GM23338 (cell line): ENCODE measurements around the gene TSPYL4. TPM values are rescaled to one million over a fixed set of nuclear protein-coding genes. Genes with fewer than 3 reads are reported as not detected.

Source experiments
- ATAC-seq: fragments of 200-7000 bp; cut with Tn5 transposase; 3 replicates; pipeline ENCODE4 v1.9.1; 2020
- DNase-seq: peaks from one replicate; pipeline ENCODE4 v3.0.0-alpha.2; 2015; ENCODE audit warnings: low spot score
- H2AFZ ChIP-seq: fragments of 200-600 bp; sonication (generic); 2 replicates; pipeline ENCODE4 v1.8.0; 2016; ENCODE audit warnings: antibody characterized with exemption, mild to moderate bottlenecking, moderate library complexity
- H3F3A ChIP-seq: fragments of 200-600 bp; sonication (generic); replicated peaks from 2 replicates; pipeline ENCODE4 v1.8.0; 2017; ENCODE audit warnings: antibody characterized with exemption, mixed run types, low read depth
- H3K27ac ChIP-seq: fragments of 200-600 bp; sonication (generic); 2 replicates; pipeline ENCODE4 v1.6.1; 2016; ENCODE audit warnings: low read depth
- H3K27me3 ChIP-seq: fragments of 200-600 bp; sonication (generic); 2 replicates; pipeline ENCODE4 v1.8.0; 2016; ENCODE audit warnings: mild to moderate bottlenecking, mixed run types, moderate library complexity; ENCODE audit not compliant: insufficient read depth
- H3K36me3 ChIP-seq: fragments of 200-600 bp; sonication (generic); 2 replicates; pipeline ENCODE4 v1.8.0; 2016; ENCODE audit warnings: mild to moderate bottlenecking; ENCODE audit not compliant: insufficient read depth
- H3K4me1 ChIP-seq: fragments of 200-600 bp; sonication (generic); 2 replicates; pipeline ENCODE4 v1.8.0; 2016; ENCODE audit warnings: mild to moderate bottlenecking, moderate library complexity; ENCODE audit not compliant: insufficient read depth
- H3K4me2 ChIP-seq: fragments of 200-600 bp; sonication (generic); 2 replicates; pipeline ENCODE4 v1.7.1; 2017; ENCODE audit warnings: mixed run types
- H3K4me3 ChIP-seq: fragments of 200-600 bp; sonication (generic); 2 replicates; pipeline ENCODE4 v1.6.1; 2016; ENCODE audit warnings: mixed run types
- H3K79me2 ChIP-seq: fragments of 200-600 bp; sonication (generic); replicated peaks from 2 replicates; pipeline ENCODE4 v1.8.0; 2017; ENCODE audit warnings: mild to moderate bottlenecking; ENCODE audit not compliant: insufficient read depth
- H3K9me2 ChIP-seq: fragments of 200-600 bp; sonication (generic); 2 replicates; pipeline ENCODE4 v1.8.0; 2017; ENCODE audit not compliant: insufficient read depth
- H4K20me1 ChIP-seq: fragments of 200-600 bp; sonication (generic); replicated peaks from 2 replicates; pipeline ENCODE4 v1.8.0; 2017; ENCODE audit warnings: mild to moderate bottlenecking; ENCODE audit not compliant: insufficient read depth
- H3K27ac Mint-ChIP-seq: 2 replicates; pipeline ENCODE4 v1.8.0; 2020; ENCODE audit warnings: inconsistent platforms, mild to moderate bottlenecking, moderate library complexity, mixed read lengths
- H3K27me3 Mint-ChIP-seq: 3 replicates; pipeline ENCODE4 v1.8.0; 2022; ENCODE audit warnings: low read depth, mild to moderate bottlenecking, moderate library complexity, mixed read lengths, inconsistent platforms; ENCODE audit not compliant: insufficient read depth, poor library complexity
- H3K36me3 Mint-ChIP-seq: 3 replicates; pipeline ENCODE4 v1.8.0; 2021; ENCODE audit warnings: low read depth, mild to moderate bottlenecking, inconsistent platforms, moderate library complexity, mixed read lengths
- H3K4me1 Mint-ChIP-seq: 3 replicates; pipeline ENCODE4 v1.8.0; 2020; ENCODE audit warnings: mild to moderate bottlenecking, inconsistent platforms, mixed read lengths
- H3K4me3 Mint-ChIP-seq: 3 replicates; pipeline ENCODE4 v1.8.0; 2021; ENCODE audit warnings: moderate library complexity, mild to moderate bottlenecking, inconsistent platforms, mixed read lengths
- H3K9me3 Mint-ChIP-seq: 3 replicates; pipeline ENCODE4 v1.8.0; 2020; ENCODE audit warnings: moderate library complexity, mild to moderate bottlenecking, inconsistent platforms, mixed read lengths
- CREB1 ChIP-seq: fragments of 250-450 bp; sonication (Bioruptor Pico); IDR thresholded peaks from 2 replicates; pipeline ENCODE4 v1.5.0; 2020; ENCODE audit warnings: low read depth, mild to moderate bottlenecking, moderate library complexity
- CTCF ChIP-seq, 2 experiments: fragments of 200-600 bp in 1 of 2; sonication (generic) in 1 of 2; conservative IDR thresholded peaks; 2 replicates each; pipeline versions ENCODE4 v1.5.1 to v1.6.1; 2016 to 2017; ENCODE audit warnings: antibody characterized with exemption in 2 of 2, low read depth in 2 of 2, mild to moderate bottlenecking in 2 of 2, moderate library complexity in 1 of 2
- EZH2 ChIP-seq: fragments of 200-600 bp; sonication (generic); IDR thresholded peaks from one replicate; pipeline ENCODE4 v1.8.0; 2017; ENCODE audit warnings: antibody characterized with exemption, mild to moderate bottlenecking, low read depth; ENCODE audit not compliant: unreplicated experiment
- EZH2phosphoT487 ChIP-seq: fragments of 200-600 bp; sonication (generic); IDR thresholded peaks from one replicate; pipeline ENCODE4 v1.8.1; 2018; ENCODE audit warnings: antibody characterized with exemption; ENCODE audit not compliant: unreplicated experiment
- JUNB ChIP-seq: IDR thresholded peaks from one replicate; pipeline ENCODE4 v1.6.1; 2016; ENCODE audit warnings: antibody characterized with exemption; ENCODE audit not compliant: unreplicated experiment
- NANOG ChIP-seq: IDR thresholded peaks from 2 replicates; pipeline ENCODE4 v1.6.1; 2016; ENCODE audit warnings: antibody characterized with exemption, borderline replicate concordance
- ZNF114 ChIP-seq: fragments of 250-450 bp; sonication (Bioruptor Pico); IDR thresholded peaks from 2 replicates; pipeline ENCODE4 v1.5.0; 2020; ENCODE audit warnings: mild to moderate bottlenecking, moderate library complexity
- ZNF331 ChIP-seq: fragments of 250-450 bp; sonication (Bioruptor Pico); IDR thresholded peaks from 2 replicates; pipeline ENCODE4 v1.5.0; 2020; ENCODE audit warnings: low read depth, mild to moderate bottlenecking, moderate library complexity
- polyA plus RNA-seq: library from polyadenylated mRNA; unstranded; fragments of >200 nt; fragmentation: Nextera tagmentation; extraction: Ambion mirVana; gene quantifications from 2 replicates; pipeline ENCODE4 v1.2.1, GENCODE V29; 2016
- total RNA-seq: library from RNA; depleted of rRNA; stranded (reverse); fragments of >200 nt; shearing (Covaris generic); gene quantifications from 2 replicates; pipeline ENCODE4 v1.2.3, GENCODE V29; 2014
- TF ChIP-seq, protein P1 (sequence below): IDR thresholded peaks from one replicate; pipeline ENCODE4 v1.6.1; 2018; ENCODE audit warnings: antibody characterized with exemption; ENCODE audit not compliant: unreplicated experiment
- TF ChIP-seq, protein P2 (sequence below): IDR thresholded peaks from 2 replicates; pipeline ENCODE4 v1.6.1; 2016; ENCODE audit warnings: antibody characterized with exemption

The TSPYL4 gene
- total and polyA plus RNA-seq, 2 experiments from 2014 or later = 13.2 to 19.8 TPM

- Histone ChIP-seq H3K4me1 (peaks cover 33% of the 10 kb centered on the region), H3K9me2 (no peaks in the 10 kb centered on the region), H3K36me3 (no peaks in the 10 kb centered on the region), H3F3A (no peaks in the 10 kb centered on the region), H3K79me2 (peaks cover 23% of the 10 kb centered on the region), H3K4me3 (peak overlapping the region; percentile 75; the same call in 1 of the 2 replicates), H3K27me3 (no peaks in the 10 kb centered on the region), H2AFZ (no peak overlapping the region), H4K20me1 (no peaks in the 10 kb centered on the region), H3K27ac (no peak overlapping the region), H3K4me2 (peak overlapping the region; percentile 68; the same call in 1 of the 2 replicates)
- Mint-ChIP-seq H3K4me1 (peaks cover 22% of the 10 kb centered on the region), H3K27ac (no peak overlapping the region), H3K4me3 (no peak overlapping the region), H3K9me3 (no peaks in the 10 kb centered on the region), H3K36me3 (peaks cover 7% of the 10 kb centered on the region), H3K27me3 (no peaks in the 10 kb centered on the region)
- DNase-seq (no peak), ATAC-seq (no peak)
- TF ChIP-seq, protein P1, sequence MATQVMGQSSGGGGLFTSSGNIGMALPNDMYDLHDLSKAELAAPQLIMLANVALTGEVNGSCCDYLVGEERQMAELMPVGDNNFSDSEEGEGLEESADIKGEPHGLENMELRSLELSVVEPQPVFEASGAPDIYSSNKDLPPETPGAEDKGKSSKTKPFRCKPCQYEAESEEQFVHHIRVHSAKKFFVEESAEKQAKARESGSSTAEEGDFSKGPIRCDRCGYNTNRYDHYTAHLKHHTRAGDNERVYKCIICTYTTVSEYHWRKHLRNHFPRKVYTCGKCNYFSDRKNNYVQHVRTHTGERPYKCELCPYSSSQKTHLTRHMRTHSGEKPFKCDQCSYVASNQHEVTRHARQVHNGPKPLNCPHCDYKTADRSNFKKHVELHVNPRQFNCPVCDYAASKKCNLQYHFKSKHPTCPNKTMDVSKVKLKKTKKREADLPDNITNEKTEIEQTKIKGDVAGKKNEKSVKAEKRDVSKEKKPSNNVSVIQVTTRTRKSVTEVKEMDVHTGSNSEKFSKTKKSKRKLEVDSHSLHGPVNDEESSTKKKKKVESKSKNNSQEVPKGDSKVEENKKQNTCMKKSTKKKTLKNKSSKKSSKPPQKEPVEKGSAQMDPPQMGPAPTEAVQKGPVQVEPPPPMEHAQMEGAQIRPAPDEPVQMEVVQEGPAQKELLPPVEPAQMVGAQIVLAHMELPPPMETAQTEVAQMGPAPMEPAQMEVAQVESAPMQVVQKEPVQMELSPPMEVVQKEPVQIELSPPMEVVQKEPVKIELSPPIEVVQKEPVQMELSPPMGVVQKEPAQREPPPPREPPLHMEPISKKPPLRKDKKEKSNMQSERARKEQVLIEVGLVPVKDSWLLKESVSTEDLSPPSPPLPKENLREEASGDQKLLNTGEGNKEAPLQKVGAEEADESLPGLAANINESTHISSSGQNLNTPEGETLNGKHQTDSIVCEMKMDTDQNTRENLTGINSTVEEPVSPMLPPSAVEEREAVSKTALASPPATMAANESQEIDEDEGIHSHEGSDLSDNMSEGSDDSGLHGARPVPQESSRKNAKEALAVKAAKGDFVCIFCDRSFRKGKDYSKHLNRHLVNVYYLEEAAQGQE = no peak
- TF ChIP-seq, protein P2, sequence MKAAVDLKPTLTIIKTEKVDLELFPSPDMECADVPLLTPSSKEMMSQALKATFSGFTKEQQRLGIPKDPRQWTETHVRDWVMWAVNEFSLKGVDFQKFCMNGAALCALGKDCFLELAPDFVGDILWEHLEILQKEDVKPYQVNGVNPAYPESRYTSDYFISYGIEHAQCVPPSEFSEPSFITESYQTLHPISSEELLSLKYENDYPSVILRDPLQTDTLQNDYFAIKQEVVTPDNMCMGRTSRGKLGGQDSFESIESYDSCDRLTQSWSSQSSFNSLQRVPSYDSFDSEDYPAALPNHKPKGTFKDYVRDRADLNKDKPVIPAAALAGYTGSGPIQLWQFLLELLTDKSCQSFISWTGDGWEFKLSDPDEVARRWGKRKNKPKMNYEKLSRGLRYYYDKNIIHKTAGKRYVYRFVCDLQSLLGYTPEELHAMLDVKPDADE = no peak
- no peak for TF ChIP-seq NANOG
- no peak for TF ChIP-seq EZH2phosphoT487
These were observed 1.4 kb upstream of the TSPYL4 start for GRCh38 chr6:116255246-116255800.

DNA sequence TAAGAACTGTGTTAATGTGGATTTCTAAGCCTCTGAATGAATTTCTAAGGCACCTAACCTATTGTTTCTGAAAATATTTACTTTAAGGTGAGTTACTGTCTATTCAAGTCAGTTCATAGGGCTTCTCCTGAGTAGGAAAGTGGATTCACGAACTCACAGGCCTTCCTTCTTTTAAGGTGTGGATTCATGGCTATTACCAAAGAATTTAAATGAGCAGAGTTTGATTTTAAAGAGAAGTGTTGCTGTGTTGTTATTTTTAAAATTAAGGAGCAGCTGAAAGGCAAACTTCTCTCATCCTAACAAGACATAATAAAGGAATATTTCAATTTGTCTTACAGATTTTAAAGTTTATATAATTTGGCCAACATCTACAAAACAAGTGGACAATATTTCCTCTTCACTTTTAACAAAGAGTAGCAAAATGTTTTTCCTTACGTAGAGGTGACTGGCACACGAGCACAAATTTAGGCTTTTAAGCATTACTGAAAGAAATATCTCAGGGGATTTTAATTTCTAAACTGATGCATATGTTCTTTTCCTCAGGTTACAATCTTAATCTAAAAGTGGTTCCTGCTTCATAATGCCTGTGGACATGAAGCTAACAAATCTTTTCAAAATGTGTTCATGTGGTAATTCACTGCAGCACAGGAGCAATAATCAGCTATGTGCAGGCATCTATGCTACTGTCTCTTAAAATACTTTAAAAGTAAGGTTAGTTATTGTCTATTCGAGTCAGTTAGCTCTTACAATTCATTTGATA, 602 bp upstream of the TSPYL4 start:
- peaks cover 31% of the 10 kb centered on the region for H3K79me2 ChIP-seq
- H3K4me3 ChIP-seq = peak overlapping the region; percentile 75
- peak overlapping the region; percentile 68 for H3K4me2 ChIP-seq
- Mint-ChIP-seq H3K27me3 (no peaks in the 10 kb centered on the region), H3K4me3 (no peak overlapping the region), H3K4me1 (peaks cover 27% of the 10 kb centered on the region), H3K27ac (no peak overlapping the region), H3K36me3 (peaks cover 7% of the 10 kb centered on the region), H3K9me3 (no peaks in the 10 kb centered on the region)
- H3K4me1 ChIP-seq = peaks cover 41% of the 10 kb centered on the region
- H3K27ac ChIP-seq = peak overlapping the region; percentile 77
- H4K20me1 ChIP-seq = no peaks in the 10 kb centered on the region
- no peaks in the 10 kb centered on the region for H3K36me3 ChIP-seq
- DNase-seq (no peak), ATAC-seq (no peak; the same call in 2 of the 3 replicates)
- no peak overlapping the region for H2AFZ ChIP-seq
- no peaks in the 10 kb centered on the region for H3K27me3 ChIP-seq
- no peaks in the 10 kb centered on the region for H3F3A ChIP-seq
- no peaks in the 10 kb centered on the region for H3K9me2 ChIP-seq
- TF ChIP-seq, protein P1 = no peak
- TF ChIP-seq JUNB (no peak), EZH2 (no peak), ZNF114 (CRISPR knock-in tag) (no peak), CREB1 (no peak), CTCF (conservative IDR thresholded peaks at IDR 0.05; ENCODE audit: low read depth in 2 of 2) (no peak), ZNF331 (CRISPR knock-in tag) (no peak), NANOG (no peak), EZH2phosphoT487 (no peak)
- TF ChIP-seq, protein P2 = no peak
